Ovary (tissue), 9 donors: ENCODE measurements around the gene GNB1L. TPM values are rescaled to one million over a fixed set of nuclear protein-coding genes. Genes with fewer than 3 reads are reported as not detected.

ENCODE experiments used
- DNase-seq, 5 donors: peaks; one replicate each; pipeline ENCODE4 v3.0.0-alpha.2; 2019 to 2020
- H3K27ac ChIP-seq, 2 donors: fragments of 200-600 bp; one replicate each; pipeline versions ENCODE4 v1.5.1 to v1.8.0; 2019 to 2022
- H3K27me3 ChIP-seq: fragments of 200-600 bp; one replicate; pipeline ENCODE4 v1.8.0; 2022
- H3K36me3 ChIP-seq: fragments of 200-600 bp; sonication (generic); one replicate; pipeline ENCODE4 v1.5.1; 2019
- H3K4me1 ChIP-seq: one replicate; pipeline ENCODE4 v1.8.1; 2013; ENCODE audit warnings: mild to moderate bottlenecking, moderate library complexity; ENCODE audit not compliant: insufficient read depth
- H3K4me3 ChIP-seq: fragments of 200-600 bp; sonication (generic); one replicate; pipeline ENCODE4 v1.5.1; 2017
- H3K9me3 ChIP-seq, 2 donors: fragments of 200-600 bp in 1 of 2; sonication (generic) in 1 of 2; one replicate each; pipeline versions ENCODE4 v1.5.1 to v1.8.1; 2013 to 2019; ENCODE audit warnings: mild to moderate bottlenecking in 1 of 2, moderate library complexity in 1 of 2
- EP300 ChIP-seq: sonication (generic); formaldehyde crosslinking; IDR thresholded peaks from one replicate; pipeline ENCODE4 v1.6.1; 2017; ENCODE audit warnings: antibody characterized with exemption
- POLR2A ChIP-seq: fragments of 450-650 bp; IDR thresholded peaks from one replicate; pipeline ENCODE4 v1.6.1; 2017; ENCODE audit warnings: antibody characterized with exemption, mild to moderate bottlenecking, moderate library complexity
- WGBS, 3 donors: extraction: QIAGEN DNeasy Blood & Tissue Kit in 1 of 3; methylation state at CpG; one replicate each; pipeline versions ENCODE4 v1.1.5 to v1.1.7; 2013 to 2017; 5-methylcytosine and 5-hydroxymethylcytosine counted together
- intact Hi-C, 4 donors: fragments of 100-400 bp; cut with DNase I; formaldehyde crosslinking; loops; one replicate each; pipeline versions ENCODE4 v1.11.0 to v1.15.1; 2022 to 2023
- polyA plus RNA-seq, 2 donors: library from polyadenylated mRNA; stranded (reverse); fragments of 200-250 nt in 1 of 2; fragments of 350-450 nt in 1 of 2; fragmentation: Illumina TruSeq in 1 of 2; extraction: RNeasy Lipid Tissue Mini Kit (QIAGEN cat#74804) in 1 of 2; gene quantifications; one replicate each; pipeline ENCODE4 v1.2.3, GENCODE V29; 2013 to 2014
- total RNA-seq, 7 donors: library from RNA; depleted of rRNA in 2 of 7; stranded (reverse); fragments of >200 nt in 2 of 7; fragmentation: NEBNext Ultra II Directional in 3 of 7; extraction: Animal tissue kit (Norgen Biotek cat#: 25700) in 3 of 7; gene quantifications; one replicate each; pipeline versions ENCODE4 v1.1.0 to v1.2.4, GENCODE V29; 2016 to 2023
- TF ChIP-seq, protein P1 (sequence below), 3 donors: fragments of 450-650 bp in 2 of 3; fragments of 200-600 bp in 1 of 3; IDR thresholded peaks; one replicate each; pipeline versions ENCODE4 v1.5.1 to v1.8.0; 2016 to 2022; ENCODE audit warnings: antibody characterized with exemption in 3 of 3, mild to moderate bottlenecking in 1 of 3
- donor health status: DM: no; HTN: no; CAD: no; lungs with moderate emphysema.
- donor health status: DM: no; HTN: no; CAD: no.
- donor health status: Bipolar disorder and iron deficiency.
- donor health status: DM: yes; HTN: yes; CAD: no.
- donor health status: DM: no; HTN: no; CAD: no.
- donor health status: DM: yes; HTN: yes; CAD: no.

The GNB1L gene
- total and polyA plus RNA-seq, 9 donors: 3.1 to 14.9 (median 5.8) TPM; not detected in 1

DNA sequence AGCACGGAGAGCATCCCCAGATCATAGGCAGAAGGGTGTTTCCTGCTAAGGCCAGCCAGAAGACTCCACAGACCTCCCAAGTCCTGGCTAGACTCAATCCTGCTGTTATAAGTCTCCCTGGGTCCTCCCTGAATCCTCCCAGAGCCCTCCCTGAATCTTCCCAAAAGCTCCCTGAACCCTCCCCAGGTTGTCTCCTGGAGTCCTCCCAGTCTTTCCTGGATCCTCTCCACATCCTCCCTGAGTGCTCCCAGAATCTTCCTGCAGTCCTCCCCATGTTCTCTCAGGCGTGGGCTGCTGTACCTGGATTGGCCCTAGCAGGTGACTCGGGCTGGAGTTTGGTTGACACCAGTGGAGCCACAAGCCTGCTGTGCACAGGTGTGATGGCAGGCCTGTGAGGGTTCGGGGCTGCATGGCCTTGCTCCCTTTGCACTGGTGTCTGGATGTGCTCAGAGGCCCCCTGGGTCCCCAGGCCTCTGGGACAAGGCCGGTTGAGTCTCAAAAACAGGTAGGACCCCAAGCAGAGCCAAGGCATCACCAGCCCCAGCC is 119.8 kb downstream of the GNB1L start:
- no peaks in the 10 kb centered on the region for H3K36me3 ChIP-seq
- 85 to 93% (median 89%) methylated on average over 5 of the region's 5 CpGs for WGBS, 3 donors
- intact Hi-C loops: loop anchor here in 2 of 4 donors (5.0 kb wide), 2 partner anchors 177 to 282 kb away; partner anchors contain the start of gene ARVCF (in 1 of the 2)
- TF ChIP-seq EP300 (no peak), POLR2A (no peak)
- TF ChIP-seq, protein P1, sequence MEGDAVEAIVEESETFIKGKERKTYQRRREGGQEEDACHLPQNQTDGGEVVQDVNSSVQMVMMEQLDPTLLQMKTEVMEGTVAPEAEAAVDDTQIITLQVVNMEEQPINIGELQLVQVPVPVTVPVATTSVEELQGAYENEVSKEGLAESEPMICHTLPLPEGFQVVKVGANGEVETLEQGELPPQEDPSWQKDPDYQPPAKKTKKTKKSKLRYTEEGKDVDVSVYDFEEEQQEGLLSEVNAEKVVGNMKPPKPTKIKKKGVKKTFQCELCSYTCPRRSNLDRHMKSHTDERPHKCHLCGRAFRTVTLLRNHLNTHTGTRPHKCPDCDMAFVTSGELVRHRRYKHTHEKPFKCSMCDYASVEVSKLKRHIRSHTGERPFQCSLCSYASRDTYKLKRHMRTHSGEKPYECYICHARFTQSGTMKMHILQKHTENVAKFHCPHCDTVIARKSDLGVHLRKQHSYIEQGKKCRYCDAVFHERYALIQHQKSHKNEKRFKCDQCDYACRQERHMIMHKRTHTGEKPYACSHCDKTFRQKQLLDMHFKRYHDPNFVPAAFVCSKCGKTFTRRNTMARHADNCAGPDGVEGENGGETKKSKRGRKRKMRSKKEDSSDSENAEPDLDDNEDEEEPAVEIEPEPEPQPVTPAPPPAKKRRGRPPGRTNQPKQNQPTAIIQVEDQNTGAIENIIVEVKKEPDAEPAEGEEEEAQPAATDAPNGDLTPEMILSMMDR (IDR thresholded peaks at IDR 0.05): no peak
- DNase-seq: no peak
- H3K4me1 ChIP-seq: no peaks in the 10 kb centered on the region
- H3K27ac ChIP-seq: no peak overlapping the region
- no peak overlapping the region for H3K4me3 ChIP-seq
- H3K9me3 ChIP-seq: no peaks in the 10 kb centered on the region
- no peaks in the 10 kb centered on the region for H3K27me3 ChIP-seq

DNA sequence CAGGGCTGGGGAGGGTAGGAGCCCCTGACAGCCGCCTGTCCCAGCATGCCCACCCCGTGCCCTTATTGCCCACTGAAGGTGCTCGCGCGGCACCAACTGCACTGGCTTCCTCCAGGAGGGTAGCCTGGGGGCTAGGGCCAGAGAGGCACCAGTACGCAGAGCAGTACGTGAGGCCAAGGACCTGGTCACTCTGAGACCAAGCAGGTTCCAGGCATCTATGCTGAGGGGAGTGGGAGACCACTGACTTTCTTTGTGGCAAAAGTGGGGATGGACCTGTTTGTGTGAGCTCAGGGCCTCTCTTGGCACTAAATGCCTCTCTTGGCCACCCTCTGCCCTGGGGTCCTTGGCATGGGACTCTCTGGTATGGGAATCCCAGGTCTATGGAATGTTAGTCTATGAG is 120.5 kb downstream of the GNB1L start:
- no peak for TF ChIP-seq EP300
- Histone ChIP-seq H3K9me3 (no peaks in the 10 kb centered on the region), H3K4me3 (no peak overlapping the region), H3K27ac (no peak overlapping the region), H3K36me3 (no peaks in the 10 kb centered on the region), H3K27me3 (no peaks in the 10 kb centered on the region), H3K4me1 (no peaks in the 10 kb centered on the region)
- DNase-seq: no peak
- WGBS, 3 donors: 87 to 93% (median 92%) methylated on average over 7 of the region's 7 CpGs
- intact Hi-C loops: loop anchor here in 2 of 4 donors (5.0 kb wide), 2 partner anchors 178 to 283 kb away; partner anchors contain the start of gene ARVCF (in 1 of the 2)

DNA sequence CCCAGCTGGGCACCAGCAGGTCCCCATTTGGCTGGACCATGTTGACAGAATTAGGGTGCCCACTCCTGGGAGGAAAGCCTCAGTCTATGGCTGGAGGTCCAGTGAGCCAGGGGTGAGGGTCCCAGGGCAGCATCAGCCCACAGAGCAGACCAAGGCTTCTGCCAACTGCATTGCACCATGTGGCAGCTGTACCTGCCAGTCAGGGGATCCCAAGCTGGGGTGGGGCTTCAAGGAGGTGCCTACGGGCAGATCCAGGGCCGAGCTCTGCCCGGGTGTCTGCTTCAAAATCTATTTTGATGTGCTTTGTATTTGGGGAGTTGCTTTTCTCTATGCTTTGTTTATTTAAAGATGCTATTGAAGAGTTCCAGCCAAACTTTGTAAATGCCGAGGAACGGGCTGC is 120.9 kb downstream of the GNB1L start:
- H3K36me3 ChIP-seq: no peaks in the 10 kb centered on the region
- no peak for DNase-seq
- no peak overlapping the region for H3K4me3 ChIP-seq
- no peak for TF ChIP-seq EP300
- no peak for TF ChIP-seq POLR2A
- TF ChIP-seq, protein P1 (IDR thresholded peaks at IDR 0.05): no peak
- intact Hi-C loops: loop anchor here in 2 of 4 donors (5.0 kb wide), 2 partner anchors 179 to 284 kb away; partner anchors contain the start of gene ARVCF (in 1 of the 2)
- H3K4me1 ChIP-seq: no peaks in the 10 kb centered on the region
- H3K27ac ChIP-seq: no peak overlapping the region
- H3K27me3 ChIP-seq: no peaks in the 10 kb centered on the region
- WGBS, 3 donors: 44 to 70% (median 54%) methylated on average over 5 of the region's 5 CpGs
- H3K9me3 ChIP-seq: no peaks in the 10 kb centered on the region

Other genes starting within 250 kb of the GNB1L start
- gene SEPTIN5, start 140.4 kb downstream of the GNB1L start, total RNA-seq: 10 to 100 TPM; 21.0 to 55.0 (median 38.9) TPM
- 10 to 100 TPM; 29.2 to 30.9 TPM for gene SEPTIN5, start 140.4 kb downstream of the GNB1L start, polyA plus RNA-seq
- 10 to 100 TPM in 1 of 7 donors, 1 to 10 TPM in 5, under 1 TPM in 1; 0.71 to 21.5 (median 8.4) TPM for gene GP1BB, start 131.3 kb downstream of the GNB1L start, total RNA-seq
- 1 to 10 TPM in 1 of 2 donors, not detected in 1; 3.7 TPM for gene GP1BB, start 131.3 kb downstream of the GNB1L start, polyA plus RNA-seq
- gene TBX1, start 94.1 kb downstream of the GNB1L start, total RNA-seq: 10 to 100 TPM in 1 of 7 donors, 1 to 10 TPM in 5, not detected in 1; 1.5 to 23.8 (median 2.9) TPM
- 1 to 10 TPM; 1.2 to 3.2 TPM for gene TBX1, start 94.1 kb downstream of the GNB1L start, polyA plus RNA-seq
- gene RTL10, start within 50 bp of the GNB1L start, total RNA-seq: 10 to 100 TPM in 6 of 7 donors, 1 to 10 TPM in 1; 9.1 to 54.3 (median 16.7) TPM
- gene RTL10, start within 50 bp of the GNB1L start, polyA plus RNA-seq: 1 to 10 TPM; 7.1 to 7.3 TPM
- gene COMT, start 86.9 kb upstream of the GNB1L start, total RNA-seq: 100 to 1,000 TPM; 143 to 194 (median 161) TPM
- gene COMT, start 86.9 kb upstream of the GNB1L start, polyA plus RNA-seq: 100 to 1,000 TPM in 1 of 2 donors, 10 to 100 TPM in 1; 23.1 to 200 TPM
- 10 to 100 TPM; 21.3 to 37.3 (median 26.9) TPM for gene TXNRD2, start 86.9 kb upstream of the GNB1L start, total RNA-seq
- 10 to 100 TPM; 21.3 to 37.8 TPM for gene TXNRD2, start 86.9 kb upstream of the GNB1L start, polyA plus RNA-seq
- gene ARVCF, start 161.9 kb upstream of the GNB1L start, total RNA-seq: 10 to 100 TPM in 6 of 7 donors, 1 to 10 TPM in 1; 9.0 to 23.8 (median 14.0) TPM
- gene ARVCF, start 161.9 kb upstream of the GNB1L start, polyA plus RNA-seq: 10 to 100 TPM in 1 of 2 donors, under 1 TPM in 1; 0.42 to 17.4 TPM
- 10 to 100 TPM; 11.8 to 17.5 (median 13.3) TPM for gene TANGO2, start 166.2 kb upstream of the GNB1L start, total RNA-seq
- 10 to 100 TPM; 11.0 to 17.2 TPM for gene TANGO2, start 166.2 kb upstream of the GNB1L start, polyA plus RNA-seq
- 10 to 100 TPM; 15.9 to 46.5 (median 40.1) TPM for gene DGCR8, start 225.4 kb upstream of the GNB1L start, total RNA-seq
- gene DGCR8, start 225.4 kb upstream of the GNB1L start, polyA plus RNA-seq: 10 to 100 TPM; 17.2 to 21.4 TPM